GM21447 (cell line): ENCODE results near the gene DRG2.

Experiments used
- ATAC-seq: cut with Tn5 transposase; IDR thresholded peaks from one replicate; pipeline ENCODE4 v1.9.1; 2021; ENCODE audit not compliant: unreplicated experiment

The DRG2 gene

GRCh38 chr17:18074566-18075272 lies 13.0 kb upstream of the DRG2 start:
- ATAC-seq, result no peak

GRCh38 chr17:18076936-18077335 lies 10.8 kb upstream of the DRG2 start:
- no peak for ATAC-seq

- no peak for ATAC-seq
Measured at GRCh38 chr17:18079543-18079942, 8.2 kb upstream of the DRG2 start.

GRCh38 chr17:18084256-18084655 lies 3.5 kb upstream of the DRG2 start:
- no peak for ATAC-seq

DNA sequence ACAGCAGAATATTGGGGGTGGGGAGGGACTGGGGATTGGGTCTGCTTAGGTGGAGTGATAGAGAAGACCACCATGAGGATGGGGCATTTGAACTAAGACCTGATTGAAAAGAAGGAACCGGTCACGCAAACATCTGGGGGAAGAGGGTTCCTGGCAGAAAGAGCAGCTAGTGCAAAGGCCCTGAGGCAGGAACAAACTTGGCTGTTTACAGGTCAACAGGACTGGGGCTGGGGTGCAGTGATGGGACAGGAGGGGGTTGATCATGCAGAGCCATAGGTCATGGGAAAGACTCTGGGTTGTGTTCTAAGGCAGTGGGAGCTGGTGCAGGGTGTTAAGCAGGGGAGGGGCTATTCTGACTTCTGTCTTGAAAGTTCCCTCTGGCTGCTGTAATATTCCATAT lies 1.9 kb downstream of the DRG2 start:
- ATAC-seq, result no peak

DNA sequence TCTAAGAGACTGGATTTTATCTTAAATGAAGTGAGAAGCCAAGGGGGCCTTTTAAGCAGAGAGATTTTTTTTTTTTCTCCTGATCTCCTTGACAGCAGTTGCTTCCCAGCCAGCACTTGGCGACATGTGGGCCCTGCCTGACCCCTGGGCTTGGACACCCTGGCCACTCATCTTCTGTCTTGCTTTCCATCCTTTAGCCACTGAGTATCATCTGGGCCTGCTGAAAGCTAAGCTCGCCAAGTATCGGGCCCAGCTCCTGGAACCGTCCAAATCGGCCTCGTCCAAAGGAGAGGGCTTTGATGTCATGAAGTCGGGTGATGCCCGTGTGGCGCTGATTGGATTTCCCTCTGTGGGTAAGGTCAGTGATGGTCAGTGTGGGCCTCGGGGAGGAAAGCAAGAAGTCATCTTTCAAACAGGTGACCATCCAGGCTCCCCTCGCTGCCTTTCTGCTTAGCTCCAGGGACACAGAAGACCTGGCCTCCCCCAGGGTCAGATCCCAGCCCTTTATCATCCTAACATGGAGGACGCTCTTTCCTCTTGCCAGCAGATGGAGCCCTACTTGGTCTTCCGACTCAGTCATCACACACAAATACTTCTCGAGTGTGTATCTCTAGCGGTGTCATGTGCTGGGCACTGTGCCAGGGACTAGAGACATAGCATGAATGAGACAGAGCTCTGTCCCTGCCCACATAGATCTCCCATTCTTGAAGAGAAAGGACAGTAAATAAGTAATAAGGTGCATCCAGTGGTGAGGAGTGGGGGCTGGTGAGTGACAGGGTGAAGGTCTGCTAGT lies 6.1 kb downstream of the DRG2 start:
- ATAC-seq, result no peak

- ATAC-seq, result no peak
Measured at GRCh38 chr17:18094409-18094807, 6.7 kb downstream of the DRG2 start.

DNA sequence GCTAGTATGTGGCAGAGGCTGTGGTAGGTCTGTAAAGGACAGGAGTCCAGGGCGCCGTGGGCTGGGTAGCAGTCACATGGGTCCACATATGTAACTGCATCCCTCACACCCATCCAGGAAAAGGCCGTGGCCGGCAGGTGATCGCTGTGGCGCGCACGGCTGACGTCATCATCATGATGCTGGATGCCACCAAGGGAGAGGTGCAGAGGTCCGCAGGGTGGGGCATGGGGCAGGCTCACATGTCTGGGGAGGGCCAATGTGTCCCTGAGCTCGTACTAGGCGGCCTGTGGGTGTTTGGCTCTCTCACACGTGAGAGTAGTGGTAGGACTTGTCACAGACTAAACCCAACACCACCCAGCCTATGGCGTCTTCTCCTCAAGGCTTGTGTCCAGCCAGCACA lies 11.8 kb downstream of the DRG2 start:
- ATAC-seq, result no peak

DNA sequence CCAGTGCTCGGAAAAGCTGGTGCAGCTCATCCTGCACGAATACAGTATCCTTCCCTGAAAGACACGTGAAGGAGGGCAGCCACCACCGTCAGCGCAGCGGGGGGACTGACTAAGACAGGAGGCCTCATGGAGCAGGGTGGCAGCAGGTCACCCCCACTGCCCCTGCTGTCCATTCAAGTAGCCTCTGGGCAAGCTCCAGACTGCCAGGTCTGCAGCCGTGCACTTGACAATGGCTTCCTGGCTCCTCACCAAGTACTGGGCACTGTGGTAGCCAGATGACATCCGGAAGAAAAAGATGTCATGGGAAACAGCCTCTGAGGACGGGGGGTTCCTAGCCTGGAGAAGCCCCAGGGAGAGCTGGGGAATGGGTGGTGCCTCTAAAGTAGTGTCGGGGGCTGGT lies 12.9 kb downstream of the DRG2 start:
- ATAC-seq, result no peak

DNA sequence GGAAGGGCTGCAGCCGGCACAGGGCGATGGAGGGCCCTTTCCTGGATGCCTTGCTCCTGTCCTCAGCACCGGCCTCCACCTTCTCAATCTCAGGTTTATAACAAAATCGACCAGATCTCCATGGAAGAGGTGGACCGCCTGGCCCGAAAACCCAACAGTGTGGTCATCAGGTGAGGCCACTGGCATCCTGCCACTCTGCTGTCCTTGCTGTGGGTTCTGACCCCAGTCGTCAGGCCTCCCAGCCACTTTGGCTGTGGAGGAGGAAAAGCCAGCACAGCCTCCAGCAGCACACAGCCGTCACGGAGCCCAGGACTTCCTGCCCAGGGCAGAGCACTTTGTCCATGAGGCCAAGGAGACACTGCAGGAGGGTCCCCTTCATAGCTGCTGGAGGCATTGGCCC lies 14.1 kb downstream of the DRG2 start:
- no peak for ATAC-seq

DNA sequence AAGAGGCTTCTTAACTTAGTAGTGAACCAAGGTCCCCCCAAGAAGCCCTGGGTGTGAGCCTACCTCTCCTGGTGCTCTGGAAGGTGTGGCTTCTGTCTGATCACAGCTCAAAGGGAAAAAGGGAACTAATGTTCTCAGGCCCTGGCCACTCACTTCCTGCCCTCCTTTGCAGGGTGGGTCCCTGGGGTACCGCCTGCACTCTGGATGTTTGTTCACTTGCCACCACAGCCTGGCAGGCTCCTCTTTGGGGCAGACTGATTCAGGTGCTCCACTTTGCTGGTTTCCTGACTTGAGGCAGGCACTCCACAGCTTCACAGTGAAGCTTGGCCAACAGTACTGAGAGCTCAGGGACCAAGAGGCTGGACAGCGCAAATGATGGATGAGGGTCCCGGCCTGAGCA lies 14.9 kb downstream of the DRG2 start:
- ATAC-seq, result no peak

DNA sequence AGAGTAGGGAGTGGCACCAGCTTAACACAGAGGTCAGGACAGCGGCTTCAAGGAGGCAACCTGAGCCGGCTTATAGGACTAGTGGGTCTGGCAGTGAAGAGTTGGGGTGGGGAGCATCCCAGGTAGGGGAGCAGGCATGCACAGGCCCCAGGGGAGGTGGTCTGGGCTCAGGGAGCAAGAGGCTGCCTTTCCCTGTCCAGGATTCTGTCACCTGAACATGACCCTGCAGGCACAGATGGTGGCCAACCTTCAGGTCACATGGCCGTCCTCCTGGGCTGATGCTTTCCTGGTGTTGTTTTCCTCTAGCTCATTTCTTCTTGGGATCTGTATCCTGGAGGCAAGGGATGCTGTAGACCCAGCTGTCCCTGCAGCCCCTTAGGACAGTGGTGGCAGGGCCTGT lies 17.3 kb downstream of the DRG2 start:
- ATAC-seq, result no peak

DNA sequence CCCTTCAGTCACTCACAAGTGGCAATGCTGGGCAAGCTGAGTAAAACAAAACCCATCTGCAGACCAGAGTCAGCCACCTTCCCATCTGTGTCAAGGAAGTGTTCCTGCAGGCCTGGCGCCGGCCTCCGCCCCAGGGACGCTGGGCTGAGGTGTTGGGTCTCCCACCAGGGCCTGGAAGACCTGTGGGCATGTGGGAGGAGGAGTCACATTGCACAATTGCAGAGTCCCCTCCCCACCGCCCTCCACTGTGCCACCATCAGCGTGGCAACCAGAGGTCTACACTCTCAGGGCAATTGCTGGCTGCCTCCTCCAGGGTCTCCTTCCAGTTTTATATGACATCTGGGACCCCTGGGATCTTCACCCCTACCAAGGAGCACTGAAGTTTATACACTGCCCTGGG lies 17.8 kb downstream of the DRG2 start:
- no peak for ATAC-seq

DNA sequence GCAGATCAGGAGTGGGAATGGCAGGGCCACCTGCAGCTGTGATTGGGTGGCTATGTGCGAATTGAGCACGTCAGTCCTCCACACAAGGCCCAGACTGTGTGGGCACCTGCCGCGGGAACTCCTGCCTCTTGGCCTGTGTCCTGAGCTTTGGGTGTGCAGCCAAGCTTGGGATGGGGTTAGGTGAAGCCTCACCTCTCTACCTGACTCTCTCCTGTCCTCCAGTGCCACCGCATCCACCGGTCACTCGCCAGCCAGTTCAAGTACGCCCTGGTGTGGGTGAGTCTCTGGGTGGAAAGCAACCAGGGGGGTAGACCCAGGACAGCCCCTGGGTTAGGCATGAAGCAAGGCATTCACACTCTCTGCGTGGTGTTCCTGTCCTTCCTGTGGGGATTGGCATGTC lies 18.5 kb downstream of the DRG2 start:
- no peak for ATAC-seq

GRCh38 chr17:18107061-18107790 lies 19.5 kb downstream of the DRG2 start:
- ATAC-seq, result no peak

DNA sequence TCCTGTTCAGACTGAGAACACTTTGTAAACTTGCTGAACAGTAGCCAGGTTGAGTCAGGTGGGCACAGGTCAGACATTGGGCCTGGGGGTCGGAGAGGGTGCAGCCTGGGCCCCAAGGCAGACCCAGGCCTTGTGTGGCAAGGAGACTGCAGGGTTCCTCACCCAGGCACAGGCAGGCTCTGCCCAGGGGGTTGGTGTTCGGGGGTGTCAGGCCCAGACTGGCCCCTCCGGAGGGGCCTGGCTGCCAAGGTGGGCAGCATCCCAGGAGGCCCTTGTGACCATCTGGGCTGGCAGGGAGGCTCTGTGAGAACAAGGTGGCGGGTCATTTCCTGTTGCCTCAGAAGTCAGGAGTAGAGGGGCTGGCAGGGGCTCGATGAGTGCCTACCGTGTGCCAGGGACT lies 20.2 kb downstream of the DRG2 start:
- ATAC-seq, result no peak

GRCh38 chr17:18108401-18109312 lies 20.9 kb downstream of the DRG2 start, which contains the start of gene MYO15A:
Gene MYO15A, plus strand, starts transcription at chr17:18108756. Its CDS starts 10,045 bp downstream, at chr17:18118801.
- ATAC-seq, result no peak

DNA sequence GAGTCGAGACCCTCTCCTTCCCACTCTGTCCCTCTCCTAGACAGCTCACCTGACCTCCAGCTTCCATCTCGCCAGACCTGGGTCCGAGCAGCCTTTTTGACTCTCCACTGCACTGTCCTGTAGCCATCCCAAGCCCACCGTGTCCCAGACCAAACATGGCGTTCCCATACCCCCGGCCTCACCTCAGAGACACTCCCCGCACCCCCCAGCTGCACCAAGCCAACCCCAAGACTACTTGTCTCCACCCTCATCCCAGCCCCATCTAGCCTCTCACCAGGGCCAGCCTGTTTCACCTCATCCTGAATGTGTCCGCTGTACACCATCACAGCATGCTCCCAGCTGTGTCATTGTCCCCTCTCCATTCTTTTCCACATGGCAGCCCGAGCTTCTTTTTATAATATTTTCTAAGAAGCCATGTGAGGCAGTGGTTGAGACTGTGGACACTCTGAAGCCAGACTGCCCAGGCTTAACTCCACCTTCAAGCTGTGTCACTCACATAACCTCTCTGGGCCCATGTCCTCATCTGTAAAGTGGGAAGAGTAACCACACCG lies 22.3 kb downstream of the DRG2 start:
- no peak for ATAC-seq

DNA sequence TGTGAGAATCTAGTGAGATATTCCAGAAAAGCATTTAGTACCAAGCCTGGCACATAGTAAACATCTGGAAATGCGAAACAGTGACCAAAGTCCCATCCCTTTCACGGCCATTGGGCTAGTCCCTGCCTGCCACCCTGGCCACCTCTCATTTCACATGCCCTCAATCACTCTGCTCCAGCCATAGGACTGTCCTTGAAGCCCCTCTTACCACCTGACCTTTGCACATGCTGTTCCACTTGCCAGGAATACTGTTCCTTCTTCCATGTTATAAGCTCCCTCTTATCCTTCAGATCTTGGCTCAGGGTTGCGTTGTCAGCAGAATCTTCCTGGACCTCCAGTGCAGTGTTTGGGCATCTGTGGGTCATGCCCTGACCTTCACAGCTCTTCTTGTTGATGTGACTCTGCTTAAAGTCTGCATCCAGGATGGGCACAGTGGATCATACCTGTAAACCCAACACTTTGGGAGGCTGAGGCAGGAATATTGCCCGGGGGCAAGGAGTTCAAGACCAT lies 22.9 kb downstream of the DRG2 start:
- ATAC-seq, result no peak

- no peak for ATAC-seq
Measured at GRCh38 chr17:18111330-18111971, 23.7 kb downstream of the DRG2 start.
